Loucy (cell line): ENCODE data around the gene VSIG10L2.
A peak's percentile ranks its signal among the peaks of the same experiment; 100 is the strongest.

ENCODE experiments used
- H2AFZ ChIP-seq: fragments of 200-600 bp; sonication (generic); 2 replicates; pipeline ENCODE4 v1.6.0; 2016; ENCODE audit warnings: antibody characterized with exemption, mild to moderate bottlenecking, low read length, moderate library complexity
- H3F3A ChIP-seq: fragments of 200-600 bp; 2 replicates; pipeline ENCODE4 v1.6.0; 2016; ENCODE audit warnings: antibody characterized with exemption, low read depth, mild to moderate bottlenecking
- H3K27me3 ChIP-seq: fragments of 200-600 bp; sonication (generic); 2 replicates; pipeline ENCODE4 v1.6.1; 2014; ENCODE audit warnings: low read length, mild to moderate bottlenecking; ENCODE audit not compliant: insufficient read depth, poor library complexity, severe bottlenecking
- H3K36me3 ChIP-seq: fragments of 200-600 bp; sonication (generic); 2 replicates; pipeline ENCODE4 v1.6.1; 2016; ENCODE audit warnings: low read length; ENCODE audit not compliant: insufficient read depth
- H3K4me1 ChIP-seq: fragments of 200-600 bp; sonication (generic); 2 replicates; pipeline ENCODE4 v1.5.1; 2014; ENCODE audit warnings: low read length, mild to moderate bottlenecking; ENCODE audit not compliant: insufficient read depth, poor library complexity, severe bottlenecking
- H3K4me2 ChIP-seq: fragments of 200-600 bp; sonication (generic); 2 replicates; pipeline ENCODE4 v1.6.0; 2014; ENCODE audit warnings: antibody characterized with exemption, low read length, low read depth, mild to moderate bottlenecking; ENCODE audit not compliant: poor library complexity, severe bottlenecking
- H3K4me3 ChIP-seq: fragments of 200-600 bp; sonication (generic); 2 replicates; pipeline ENCODE4 v1.5.1; 2014; ENCODE audit warnings: low read length, mild to moderate bottlenecking, mixed read lengths; ENCODE audit not compliant: poor library complexity, severe bottlenecking
- H3K79me2 ChIP-seq: fragments of 200-600 bp; sonication (generic); 2 replicates; pipeline ENCODE4 v1.6.1; 2014; ENCODE audit warnings: low read length; ENCODE audit not compliant: insufficient read depth
- H3K9ac ChIP-seq: fragments of 200-600 bp; sonication (generic); 2 replicates; pipeline ENCODE4 v1.6.0; 2014; ENCODE audit warnings: mild to moderate bottlenecking, low read depth, low read length, moderate library complexity; ENCODE audit not compliant: poor library complexity, severe bottlenecking
- H3K9me2 ChIP-seq: fragments of 200-600 bp; sonication (generic); replicated peaks from 2 replicates; pipeline ENCODE4 v1.6.1; 2016; ENCODE audit warnings: low read depth, low read length, mixed read lengths
- H3K9me3 ChIP-seq: fragments of 200-600 bp; sonication (generic); 2 replicates; pipeline ENCODE4 v1.6.1; 2014; ENCODE audit warnings: mild to moderate bottlenecking, antibody characterized with exemption, low read length, low read depth; ENCODE audit not compliant: insufficient read depth
- H4K20me1 ChIP-seq: fragments of 200-600 bp; sonication (generic); 2 replicates; pipeline ENCODE4 v1.6.0; 2014; ENCODE audit warnings: antibody characterized with exemption, low read length, mild to moderate bottlenecking; ENCODE audit not compliant: insufficient read depth, poor library complexity, severe bottlenecking
- CTCF ChIP-seq: fragments of 200-600 bp; sonication (generic); conservative IDR thresholded peaks from 2 replicates; pipeline ENCODE4 v1.5.1; 2014; ENCODE audit warnings: mild to moderate bottlenecking, antibody characterized with exemption, low read length
- EZH2phosphoT487 ChIP-seq: fragments of 200-600 bp; IDR thresholded peaks from 2 replicates; pipeline ENCODE4 v1.6.1; 2018; ENCODE audit warnings: antibody characterized with exemption, mild to moderate bottlenecking, moderate library complexity, borderline replicate concordance

Gene VSIG10L2

GRCh38 chr11:125945797-125946520 is at the start of gene VSIG10L2:
Gene VSIG10L2 (plus strand): TSS chr11:125946044. CDS start chr11:125946056, 12 bp downstream.
- no peaks in the 10 kb centered on the region for H3K27me3 ChIP-seq
- no peak within 1 kb of the TSS for H3K4me3 ChIP-seq

GRCh38 chr11:125901872-125902271 is 44.0 kb upstream of the VSIG10L2 start:
- Histone ChIP-seq H3K9ac (peak overlapping the region; percentile 70), H3K79me2 (peaks cover 42% of the 10 kb centered on the region; the same call in 1 of the 2 replicates), H3K4me3 (peak overlapping the region; percentile 93)

More at GRCh38 chr11:125945797-125946520, at the start of gene VSIG10L2:
- H3K79me2 ChIP-seq, result no peaks in the 10 kb centered on the region
- no peaks in the 10 kb centered on the region for H4K20me1 ChIP-seq
- H3K9ac ChIP-seq, result no peak within 1 kb of the TSS
- no peaks in the 10 kb centered on the region for H3K4me1 ChIP-seq
- H3K4me2 ChIP-seq, result no peak within 1 kb of the TSS
- H3K36me3 ChIP-seq, result no peaks in the 10 kb centered on the region
- H2AFZ ChIP-seq, result no peak within 1 kb of the TSS
- no peaks in the 10 kb centered on the region for H3K9me3 ChIP-seq
- TF ChIP-seq CTCF (no peak), EZH2phosphoT487 (no peak)
- no peaks in the 10 kb centered on the region for H3F3A ChIP-seq
- no peaks in the 10 kb centered on the region for H3K9me2 ChIP-seq

GRCh38 chr11:125902277-125902926 is 43.4 kb upstream of the VSIG10L2 start:
- Histone ChIP-seq H3K4me3 (peak overlapping the region; percentile 93), H3K79me2 (peaks cover 40% of the 10 kb centered on the region; the same call in 1 of the 2 replicates), H3K4me2 (peak overlapping the region; percentile 73), H3K9me3 (no peaks in the 10 kb centered on the region), H3K9ac (peak overlapping the region; percentile 70), H2AFZ (peak overlapping the region; percentile 89), H4K20me1 (peaks cover 15% of the 10 kb centered on the region), H3K36me3 (peaks cover 15% of the 10 kb centered on the region; the same call in 1 of the 2 replicates), H3F3A (no peaks in the 10 kb centered on the region), H3K9me2 (no peaks in the 10 kb centered on the region), H3K27me3 (no peaks in the 10 kb centered on the region), H3K4me1 (peaks cover 17% of the 10 kb centered on the region)
- no peak for TF ChIP-seq CTCF
- TF ChIP-seq EZH2phosphoT487, result no peak

More at GRCh38 chr11:125901872-125902271, 44.0 kb upstream of the VSIG10L2 start:
- no peaks in the 10 kb centered on the region for H3K27me3 ChIP-seq
- no peaks in the 10 kb centered on the region for H3K9me3 ChIP-seq
- H3K36me3 ChIP-seq, result peaks cover 15% of the 10 kb centered on the region; the same call in 1 of the 2 replicates
- TF ChIP-seq CTCF (no peak), EZH2phosphoT487 (no peak)
- H3K4me1 ChIP-seq, result peaks cover 20% of the 10 kb centered on the region
- H3K4me2 ChIP-seq, result peak overlapping the region; percentile 73
- no peaks in the 10 kb centered on the region for H3K9me2 ChIP-seq
- H3F3A ChIP-seq, result no peaks in the 10 kb centered on the region
- no peak overlapping the region for H2AFZ ChIP-seq
- H4K20me1 ChIP-seq, result peaks cover 19% of the 10 kb centered on the region
